NCI-H2196 treated with DMSO at 0.1 percent for 48 hours (cell line): ENCODE data around the gene ALK.

Source experiments
- DNase-seq: peaks from one replicate; lab custom pipeline; 2025; ENCODE audit not compliant: unreplicated experiment; lab: John Stamatoyannopoulos, UW

The ALK gene

GRCh38 chr2:29921560-29921915 is at the start of gene ALK:
TSS of gene ALK (minus strand) at chr2:29921586. CDS start at chr2:29920659, 927 bp downstream.
- peak; percentile 80 for DNase-seq

- DNase-seq = no peak
Measured at GRCh38 chr2:29966266-29966665, 44.9 kb upstream of the ALK start.

GRCh38 chr2:29963972-29964570 is 42.7 kb upstream of the ALK start:
- no peak for DNase-seq

GRCh38 chr2:29962922-29963321 is 41.5 kb upstream of the ALK start:
- no peak for DNase-seq

- DNase-seq = no peak
Measured at GRCh38 chr2:29954316-29954715, 32.9 kb upstream of the ALK start.

GRCh38 chr2:29952973-29953372 is 31.6 kb upstream of the ALK start:
- no peak for DNase-seq

GRCh38 chr2:29951576-29951975 is 30.2 kb upstream of the ALK start:
- DNase-seq = no peak

GRCh38 chr2:29950481-29950880 is 29.1 kb upstream of the ALK start:
- no peak for DNase-seq

GRCh38 chr2:29949042-29949441 is 27.7 kb upstream of the ALK start:
- no peak for DNase-seq

- no peak for DNase-seq
Measured at GRCh38 chr2:29946505-29946904, 25.1 kb upstream of the ALK start.

GRCh38 chr2:29942711-29943110 is 21.3 kb upstream of the ALK start:
- no peak for DNase-seq

- DNase-seq = no peak
Measured at GRCh38 chr2:29940706-29941105, 19.3 kb upstream of the ALK start.

- DNase-seq = no peak
Measured at GRCh38 chr2:29936020-29936419, 14.6 kb upstream of the ALK start.

- no peak for DNase-seq
Measured at GRCh38 chr2:29931818-29932217, 10.4 kb upstream of the ALK start.

- peak; percentile 35 for DNase-seq
Measured at GRCh38 chr2:29923110-29923721, 1.8 kb upstream of the ALK start.

- DNase-seq = no peak
Measured at GRCh38 chr2:29922605-29923004, 1.2 kb upstream of the ALK start.

GRCh38 chr2:29920631-29921559 is 491 bp downstream of the ALK start:
- DNase-seq = no peak

- DNase-seq = no peak
Measured at GRCh38 chr2:29920130-29920577, 1.2 kb downstream of the ALK start.

GRCh38 chr2:29918941-29919340 is 2.4 kb downstream of the ALK start:
- no peak for DNase-seq

GRCh38 chr2:29917781-29918180 is 3.6 kb downstream of the ALK start:
- no peak for DNase-seq

GRCh38 chr2:29916571-29916970 is 4.8 kb downstream of the ALK start:
- DNase-seq = no peak

- DNase-seq = no peak
Measured at GRCh38 chr2:29910960-29911359, 10.4 kb downstream of the ALK start.
